Superior temporal gyrus (tissue), 1 donor: ENCODE results near the gene ZSCAN29.

Experiments
- DNase-seq: peaks from one replicate; pipeline ENCODE4 v3.0.0-alpha.2; 2016; ENCODE audit errors: extremely low spot score

Gene ZSCAN29

DNA sequence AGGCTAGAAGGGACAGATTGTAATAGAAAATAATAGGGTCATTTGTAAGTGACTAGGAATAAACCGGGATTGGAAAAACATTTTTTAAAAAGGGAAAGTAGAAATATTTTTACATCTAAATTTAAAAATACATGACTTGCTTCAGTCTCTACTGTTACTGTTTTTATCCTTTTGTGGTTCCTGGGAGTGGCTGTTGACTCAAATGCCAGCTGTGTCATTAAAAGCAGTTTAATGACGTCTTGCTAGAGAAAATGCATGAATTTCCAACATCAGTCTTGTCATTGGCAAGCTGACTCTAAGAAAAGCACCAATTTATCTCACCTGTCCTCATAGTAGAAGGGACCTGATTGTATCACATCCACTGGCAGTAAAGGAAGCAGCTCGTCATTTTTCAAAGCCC, 23.7 kb downstream of the ZSCAN29 start:
- DNase-seq = no peak

DNA sequence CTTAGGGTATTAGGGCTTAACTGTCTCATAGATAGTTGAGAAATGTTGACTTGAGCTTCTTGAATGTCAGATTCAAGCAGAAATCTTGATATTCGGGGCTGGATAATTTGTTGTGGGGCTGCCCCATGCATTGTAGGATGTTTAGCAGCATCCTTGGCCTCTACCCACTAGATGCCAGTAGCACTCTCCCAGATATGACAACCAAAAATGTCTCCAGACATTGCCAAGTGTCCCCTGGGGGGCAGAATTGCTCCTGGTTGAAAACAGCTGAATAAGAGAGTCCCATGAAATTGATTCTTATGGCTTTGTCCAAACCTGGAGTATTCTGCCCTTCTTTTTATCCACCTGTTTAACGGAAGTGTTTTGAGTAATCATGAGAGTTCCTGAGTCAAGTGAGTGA, 24.5 kb downstream of the ZSCAN29 start:
- peak; percentile 29 for DNase-seq

DNA sequence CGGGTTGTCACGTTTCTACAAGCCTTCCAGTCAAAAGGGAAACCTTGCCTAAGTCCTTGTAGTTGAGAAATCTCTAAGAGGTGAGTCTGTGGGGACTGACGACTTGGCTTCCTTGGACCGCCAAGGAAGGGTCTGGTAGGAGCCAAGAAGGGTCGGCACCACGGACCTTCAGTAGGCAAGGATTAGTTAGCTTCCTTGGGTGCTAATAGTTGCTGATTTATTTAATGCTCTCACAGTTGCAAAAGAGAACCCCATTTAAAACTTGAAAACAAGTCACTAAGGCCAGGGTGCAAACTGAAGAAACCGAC, 40.1 kb downstream of the ZSCAN29 start:
- DNase-seq = no peak

GRCh38 chr15:43329960-43330779, 40.7 kb downstream of the ZSCAN29 start, which contains the start of gene LCMT2:
TSS of gene LCMT2 (minus strand) at chr15:43330573. CDS start at chr15:43330489, 84 bp downstream.
- peak; percentile 98 for DNase-seq

DNA sequence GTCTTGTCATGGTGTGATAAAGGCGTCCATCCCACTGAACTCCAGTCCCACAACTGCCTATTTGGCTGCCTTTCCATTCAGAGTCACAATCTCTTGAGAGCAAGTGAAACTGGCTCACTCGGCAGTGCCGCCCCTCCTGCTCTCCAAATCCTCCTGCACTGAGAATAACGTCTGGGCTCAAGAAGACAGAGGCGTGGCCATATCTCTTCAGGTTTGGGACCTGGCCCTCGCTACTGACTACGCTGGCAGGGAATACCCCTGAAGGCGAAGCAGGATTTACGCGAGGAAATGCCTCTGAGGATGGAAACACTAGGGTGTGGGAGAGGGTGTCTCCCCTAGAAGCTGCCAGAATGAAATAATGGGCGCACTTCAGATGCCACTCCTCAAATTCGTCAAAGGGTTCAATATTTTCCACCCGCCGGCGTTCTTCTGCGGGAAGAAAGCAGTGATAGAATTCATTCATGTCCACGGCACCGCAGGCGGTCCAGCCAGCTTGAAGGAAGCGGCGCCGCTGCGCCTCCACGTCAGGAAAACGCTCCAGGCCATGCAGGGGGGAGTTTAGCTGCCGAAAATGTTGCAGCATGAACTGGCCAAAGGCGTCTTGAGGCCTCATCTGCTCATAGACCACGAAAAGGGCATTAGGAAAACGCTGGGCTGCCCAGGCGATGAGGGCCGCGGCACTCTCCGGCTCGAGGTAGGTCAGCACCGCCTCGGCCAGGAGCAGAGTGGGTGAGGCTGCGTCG, 41.5 kb downstream of the ZSCAN29 start:
- DNase-seq = peak; percentile 42

- DNase-seq = no peak
Measured at GRCh38 chr15:43325039-43325684, 45.7 kb downstream of the ZSCAN29 start.

DNA sequence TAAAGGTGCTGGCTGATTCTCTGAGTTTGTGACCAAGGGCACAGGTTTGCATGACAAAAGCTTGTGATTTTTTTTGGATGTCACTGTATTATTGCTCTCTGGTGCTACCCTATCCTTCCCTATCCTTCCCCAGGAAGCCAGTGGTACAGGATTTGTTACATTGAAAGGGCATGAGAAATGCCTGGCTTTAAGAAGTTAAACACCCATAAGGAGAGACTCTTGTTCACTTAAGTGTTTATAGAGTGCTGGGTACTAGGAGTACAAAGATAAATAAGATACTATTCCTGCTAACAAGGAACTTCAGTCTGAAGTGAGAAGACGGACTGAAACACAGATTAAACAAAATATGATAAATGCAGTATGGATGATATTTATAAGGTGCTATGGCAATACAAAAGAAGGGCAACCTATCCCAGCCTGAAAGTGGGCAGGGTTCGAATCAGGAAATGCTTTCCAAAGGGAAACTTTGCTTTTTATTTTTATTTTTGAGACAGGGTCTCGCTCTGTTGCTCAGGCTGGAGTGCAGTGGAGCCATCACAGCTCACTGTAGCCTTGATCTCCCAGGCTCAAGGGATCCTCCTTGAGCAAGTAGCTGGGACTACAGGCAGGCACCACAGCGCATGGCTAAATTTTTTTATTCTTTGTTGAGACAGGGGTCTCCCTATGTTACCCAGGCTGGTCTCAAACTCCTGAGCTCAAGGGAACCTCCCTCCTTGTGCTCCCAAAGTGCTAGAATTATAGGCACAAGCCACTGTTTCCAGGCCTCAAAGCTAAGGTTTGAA, 51.7 kb downstream of the ZSCAN29 start:
- DNase-seq = no peak

- DNase-seq = no peak
Measured at GRCh38 chr15:43317566-43318184, 53.2 kb downstream of the ZSCAN29 start.

DNA sequence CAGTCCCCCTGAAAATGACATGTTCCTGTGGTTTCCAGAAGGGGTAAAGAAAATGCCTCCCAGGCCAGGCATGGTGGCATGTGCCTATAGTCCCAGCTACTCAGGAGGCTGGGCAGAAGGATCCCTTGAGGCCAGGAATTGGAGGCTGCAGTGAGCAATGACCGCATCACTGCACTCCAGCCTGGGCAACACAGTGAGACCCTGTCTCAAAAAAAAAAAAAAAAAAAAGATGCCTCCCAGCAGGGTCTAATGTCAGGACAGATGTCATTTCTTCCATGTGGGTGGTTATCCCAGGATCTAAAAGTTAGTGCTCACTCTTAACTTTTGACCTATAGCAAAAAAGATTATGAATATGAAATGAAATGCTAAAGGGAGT, 53.9 kb downstream of the ZSCAN29 start:
- DNase-seq = no peak

DNA sequence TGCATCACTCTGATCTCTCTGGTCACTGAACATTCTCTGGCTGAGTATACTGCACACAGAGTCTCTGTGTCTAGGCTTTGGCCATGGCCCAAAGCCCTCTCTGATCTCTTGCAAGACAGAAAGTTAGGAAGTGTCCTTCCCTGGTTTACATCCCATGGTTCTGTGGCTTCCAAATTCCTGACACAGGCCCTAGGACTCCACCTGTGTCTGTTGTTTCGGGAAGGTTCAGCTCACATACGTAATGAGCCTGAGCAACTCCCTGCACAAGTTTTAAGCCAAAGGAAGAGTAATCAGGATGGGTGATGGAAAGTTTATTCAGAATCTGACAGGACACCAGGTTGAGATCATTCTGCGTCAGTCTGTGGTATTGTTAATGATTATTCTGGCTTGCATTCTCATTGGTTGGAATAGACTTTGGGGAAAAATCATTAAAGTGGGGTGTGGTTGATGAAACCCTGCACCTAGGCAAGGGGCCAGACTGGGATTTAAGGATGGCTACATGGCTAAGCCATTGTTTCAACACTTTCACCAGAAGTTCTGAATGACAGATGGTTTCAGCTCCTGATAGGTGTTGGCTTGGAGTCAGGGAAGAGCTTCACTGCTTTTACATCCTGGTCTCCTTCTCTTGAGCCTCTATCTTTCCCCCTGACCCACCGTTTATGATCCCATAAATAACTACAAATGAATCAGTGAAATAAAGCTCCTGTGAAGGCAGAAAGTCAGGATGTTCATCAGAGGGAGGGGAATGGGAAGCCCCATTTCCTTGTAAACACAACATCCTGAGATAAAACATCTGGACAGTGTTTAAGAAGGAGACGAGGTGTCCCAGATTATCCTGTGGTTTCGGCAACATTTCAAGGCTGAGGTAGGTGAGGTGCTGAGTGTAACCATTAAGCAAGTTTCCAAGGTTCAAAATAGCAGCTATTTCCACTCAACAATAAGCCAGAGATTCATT, 54.5 kb downstream of the ZSCAN29 start:
- no peak for DNase-seq

- DNase-seq = no peak
Measured at GRCh38 chr15:43314171-43314570, 56.7 kb downstream of the ZSCAN29 start.

- DNase-seq = no peak
Measured at GRCh38 chr15:43312378-43312777, 58.5 kb downstream of the ZSCAN29 start.
